A549 (cell line): ENCODE data around the gene NKRF.

Experiments used
- CBX8 ChIP-seq: fragments of 200-600 bp; sonication (generic); IDR thresholded peaks from 2 replicates; pipeline ENCODE4 v1.6.1; 2016
- EP300 ChIP-seq, 2 experiments: fragments of >200 bp; sonication (Bioruptor Twin); formaldehyde crosslinking; IDR thresholded peaks; 2 replicates in 1 of 2; 3 replicates in 1 of 2; pipeline ENCODE4 v1.6.1; 2016 to 2017
- MAFK ChIP-seq: fragments of 450-650 bp; IDR thresholded peaks from 2 replicates; pipeline ENCODE4 v1.6.1; 2014; ENCODE audit not compliant: partially characterized antibody
- MAZ ChIP-seq: fragments of 150-350 bp; IDR thresholded peaks from 2 replicates; pipeline ENCODE4 v1.6.1; 2014; ENCODE audit warnings: antibody characterized with exemption, low read depth, low read length, borderline replicate concordance
- POLR2A ChIP-seq: IDR thresholded peaks from 2 replicates; pipeline ENCODE4 v1.6.1; 2012; ENCODE audit warnings: mild to moderate bottlenecking, low read length
- RAD21 ChIP-seq, 2 experiments: fragments of >200 bp in 1 of 2; sonication (Bioruptor Twin) in 1 of 2; formaldehyde crosslinking in 1 of 2; IDR thresholded peaks in 1 of 2; conservative IDR thresholded peaks in 1 of 2; 2 replicates in 1 of 2; 3 replicates in 1 of 2; pipeline ENCODE4 v1.6.1; 2012 to 2018; ENCODE audit warnings: inconsistent platforms in 1 of 2
- RCOR1 ChIP-seq: fragments of 150-350 bp; IDR thresholded peaks from 2 replicates; pipeline ENCODE4 v1.6.1; 2014; ENCODE audit warnings: antibody characterized with exemption, low read length, low read depth
- RFX5 ChIP-seq: fragments of 450-650 bp; IDR thresholded peaks from 2 replicates; pipeline ENCODE4 v1.7.1; 2014; ENCODE audit warnings: antibody characterized with exemption, mild to moderate bottlenecking, moderate library complexity
- SMC3 ChIP-seq: fragments of >200 bp; sonication (Bioruptor Twin); formaldehyde crosslinking; IDR thresholded peaks from 3 replicates; pipeline ENCODE4 v1.6.1; 2018; ENCODE audit warnings: inconsistent platforms
- TFCP2L1 ChIP-seq: fragments of 250-450 bp; sonication (Bioruptor Pico); IDR thresholded peaks from 2 replicates; pipeline ENCODE4 v1.5.0; 2021; ENCODE audit warnings: mild to moderate bottlenecking
- TF ChIP-seq, protein P1 (sequence below): fragments of >200 bp; sonication (Bioruptor Twin); formaldehyde crosslinking; IDR thresholded peaks from 3 replicates; pipeline ENCODE4 v1.5.1; 2016
- TF ChIP-seq, protein P2 (sequence below): fragments of 200-600 bp; sonication (generic); IDR thresholded peaks from 2 replicates; pipeline ENCODE4 v1.6.1; 2016; ENCODE audit warnings: antibody characterized with exemption, mild to moderate bottlenecking, moderate library complexity
- TF ChIP-seq, protein P3 (sequence below): IDR thresholded peaks from 2 replicates; pipeline ENCODE4 v1.6.1; 2012

DNA sequence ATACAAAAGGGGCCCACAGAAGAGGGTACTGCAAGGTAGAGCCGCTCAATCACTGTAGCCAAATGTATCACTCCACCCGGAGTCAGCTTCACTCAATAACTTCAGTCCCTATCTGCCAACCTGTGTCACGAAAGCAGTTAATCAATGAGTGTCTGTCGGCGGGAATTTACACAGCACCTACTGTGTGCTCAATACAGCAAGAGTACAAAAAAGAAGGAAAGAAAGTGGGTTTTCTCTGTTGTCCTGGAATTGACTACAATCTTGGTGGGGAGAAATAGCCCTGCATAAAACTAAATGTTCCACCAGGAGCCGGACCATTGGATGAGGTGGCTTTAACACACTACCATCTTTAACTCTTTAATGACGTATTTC is 780 bp upstream of the NKRF start:
- no peak for TF ChIP-seq POLR2A
- TF ChIP-seq RAD21 (conservative IDR thresholded peaks at IDR 0.05 in 1 of 2, IDR thresholded peaks at IDR 0.05 in 1 of 2) = no peak
- TF ChIP-seq MAZ = no peak
- TF ChIP-seq, protein P1, sequence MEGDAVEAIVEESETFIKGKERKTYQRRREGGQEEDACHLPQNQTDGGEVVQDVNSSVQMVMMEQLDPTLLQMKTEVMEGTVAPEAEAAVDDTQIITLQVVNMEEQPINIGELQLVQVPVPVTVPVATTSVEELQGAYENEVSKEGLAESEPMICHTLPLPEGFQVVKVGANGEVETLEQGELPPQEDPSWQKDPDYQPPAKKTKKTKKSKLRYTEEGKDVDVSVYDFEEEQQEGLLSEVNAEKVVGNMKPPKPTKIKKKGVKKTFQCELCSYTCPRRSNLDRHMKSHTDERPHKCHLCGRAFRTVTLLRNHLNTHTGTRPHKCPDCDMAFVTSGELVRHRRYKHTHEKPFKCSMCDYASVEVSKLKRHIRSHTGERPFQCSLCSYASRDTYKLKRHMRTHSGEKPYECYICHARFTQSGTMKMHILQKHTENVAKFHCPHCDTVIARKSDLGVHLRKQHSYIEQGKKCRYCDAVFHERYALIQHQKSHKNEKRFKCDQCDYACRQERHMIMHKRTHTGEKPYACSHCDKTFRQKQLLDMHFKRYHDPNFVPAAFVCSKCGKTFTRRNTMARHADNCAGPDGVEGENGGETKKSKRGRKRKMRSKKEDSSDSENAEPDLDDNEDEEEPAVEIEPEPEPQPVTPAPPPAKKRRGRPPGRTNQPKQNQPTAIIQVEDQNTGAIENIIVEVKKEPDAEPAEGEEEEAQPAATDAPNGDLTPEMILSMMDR = no peak
- TF ChIP-seq, protein P2, sequence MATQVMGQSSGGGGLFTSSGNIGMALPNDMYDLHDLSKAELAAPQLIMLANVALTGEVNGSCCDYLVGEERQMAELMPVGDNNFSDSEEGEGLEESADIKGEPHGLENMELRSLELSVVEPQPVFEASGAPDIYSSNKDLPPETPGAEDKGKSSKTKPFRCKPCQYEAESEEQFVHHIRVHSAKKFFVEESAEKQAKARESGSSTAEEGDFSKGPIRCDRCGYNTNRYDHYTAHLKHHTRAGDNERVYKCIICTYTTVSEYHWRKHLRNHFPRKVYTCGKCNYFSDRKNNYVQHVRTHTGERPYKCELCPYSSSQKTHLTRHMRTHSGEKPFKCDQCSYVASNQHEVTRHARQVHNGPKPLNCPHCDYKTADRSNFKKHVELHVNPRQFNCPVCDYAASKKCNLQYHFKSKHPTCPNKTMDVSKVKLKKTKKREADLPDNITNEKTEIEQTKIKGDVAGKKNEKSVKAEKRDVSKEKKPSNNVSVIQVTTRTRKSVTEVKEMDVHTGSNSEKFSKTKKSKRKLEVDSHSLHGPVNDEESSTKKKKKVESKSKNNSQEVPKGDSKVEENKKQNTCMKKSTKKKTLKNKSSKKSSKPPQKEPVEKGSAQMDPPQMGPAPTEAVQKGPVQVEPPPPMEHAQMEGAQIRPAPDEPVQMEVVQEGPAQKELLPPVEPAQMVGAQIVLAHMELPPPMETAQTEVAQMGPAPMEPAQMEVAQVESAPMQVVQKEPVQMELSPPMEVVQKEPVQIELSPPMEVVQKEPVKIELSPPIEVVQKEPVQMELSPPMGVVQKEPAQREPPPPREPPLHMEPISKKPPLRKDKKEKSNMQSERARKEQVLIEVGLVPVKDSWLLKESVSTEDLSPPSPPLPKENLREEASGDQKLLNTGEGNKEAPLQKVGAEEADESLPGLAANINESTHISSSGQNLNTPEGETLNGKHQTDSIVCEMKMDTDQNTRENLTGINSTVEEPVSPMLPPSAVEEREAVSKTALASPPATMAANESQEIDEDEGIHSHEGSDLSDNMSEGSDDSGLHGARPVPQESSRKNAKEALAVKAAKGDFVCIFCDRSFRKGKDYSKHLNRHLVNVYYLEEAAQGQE = no peak
- no peak for TF ChIP-seq MAFK
- no peak for TF ChIP-seq RFX5
- TF ChIP-seq RCOR1 = no peak
- TF ChIP-seq, protein P3, sequence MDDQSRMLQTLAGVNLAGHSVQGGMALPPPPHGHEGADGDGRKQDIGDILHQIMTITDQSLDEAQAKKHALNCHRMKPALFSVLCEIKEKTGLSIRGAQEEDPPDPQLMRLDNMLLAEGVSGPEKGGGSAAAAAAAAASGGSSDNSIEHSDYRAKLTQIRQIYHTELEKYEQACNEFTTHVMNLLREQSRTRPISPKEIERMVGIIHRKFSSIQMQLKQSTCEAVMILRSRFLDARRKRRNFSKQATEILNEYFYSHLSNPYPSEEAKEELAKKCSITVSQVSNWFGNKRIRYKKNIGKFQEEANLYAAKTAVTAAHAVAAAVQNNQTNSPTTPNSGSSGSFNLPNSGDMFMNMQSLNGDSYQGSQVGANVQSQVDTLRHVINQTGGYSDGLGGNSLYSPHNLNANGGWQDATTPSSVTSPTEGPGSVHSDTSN = no peak
- TF ChIP-seq EP300 (IDR thresholded peaks at IDR 0.05) = no peak
- TF ChIP-seq SMC3 = no peak
- TF ChIP-seq CBX8 = no peak
- TF ChIP-seq TFCP2L1 = no peak
